ENCODE results near the gene SDHAF1. TPM values are rescaled to one million over a fixed set of nuclear protein-coding genes. Genes with fewer than 3 reads are reported as not detected.

The SDHAF1 gene
- polyA plus RNA-seq, 1 donor from 2014 or later, result 71.6 TPM

DNA sequence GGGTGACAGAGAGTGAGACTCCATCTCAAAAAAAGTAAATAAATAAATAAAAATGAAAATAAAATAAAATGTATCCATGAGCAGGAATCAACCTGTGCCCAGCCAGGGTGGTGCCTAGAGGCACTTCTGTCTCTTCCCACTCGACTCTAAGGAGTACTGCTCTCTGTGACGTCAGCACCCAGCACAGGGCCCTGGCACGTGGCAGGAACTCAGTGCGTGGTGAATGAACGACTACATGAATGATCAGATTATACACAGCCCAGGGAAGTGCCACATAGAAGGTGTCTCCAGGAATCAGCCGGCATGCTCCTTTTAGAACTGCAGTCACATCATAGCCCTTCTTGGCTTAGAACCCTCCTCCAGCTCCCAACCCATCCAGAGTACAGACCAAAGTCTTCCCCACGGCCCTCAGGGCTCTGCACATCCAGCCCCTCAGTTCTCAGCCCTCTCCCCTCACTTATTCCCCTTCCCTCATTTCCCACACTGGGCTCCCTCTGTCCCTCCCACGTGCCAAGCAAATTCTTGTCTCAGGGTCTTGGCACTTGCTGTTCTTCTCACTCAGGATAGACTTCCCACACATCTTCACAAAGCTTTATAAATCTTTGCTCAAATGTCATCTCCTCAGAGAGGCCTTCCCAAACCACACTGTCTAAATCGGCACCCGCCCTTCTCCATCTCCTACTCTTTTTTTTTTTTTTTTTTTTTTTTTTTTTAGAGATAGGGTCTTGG, 33.5 kb downstream of the SDHAF1 start:
- no peak overlapping the region for H3K4me3 ChIP-seq (ENCODE audit: low read length)
- no peaks in the 10 kb centered on the region for H3K36me3 ChIP-seq (ENCODE audit: insufficient read depth, low read length)
- no peak overlapping the region for H2AFZ ChIP-seq (ENCODE audit: low read depth, low read length)
- H3K9ac ChIP-seq (ENCODE audit: low read length), result no peak overlapping the region
- no peaks in the 10 kb centered on the region for H3K9me3 ChIP-seq (ENCODE audit: low read length)
- H3K9me2 ChIP-seq (ENCODE audit: insufficient read depth, low read length), result no peaks in the 10 kb centered on the region
- no peak overlapping the region for H3K27ac ChIP-seq (ENCODE audit: low read length)
- H4K20me1 ChIP-seq (ENCODE audit: insufficient read depth), result no peaks in the 10 kb centered on the region
- no peak overlapping the region for H3K4me2 ChIP-seq (ENCODE audit: low read length)
- no peak for TF ChIP-seq RAD21 (conservative IDR thresholded peaks at IDR 0.05)
- no peak for TF ChIP-seq MXI1 (conservative IDR thresholded peaks at IDR 0.05; ENCODE audit: poor library complexity, severe bottlenecking)
- no peak for TF ChIP-seq TAF1 (IDR thresholded peaks at IDR 0.05; ENCODE audit: low read depth)
- TF ChIP-seq EZH2 (IDR thresholded peaks at IDR 0.05; ENCODE audit: borderline replicate concordance, insufficient read depth, low read length, poor library complexity, severe bottlenecking), result no peak
- TF ChIP-seq CTCF (IDR thresholded peaks at IDR 0.05; ENCODE audit: poor library complexity, severe bottlenecking), result no peak
- TF ChIP-seq EP300 (conservative IDR thresholded peaks at IDR 0.05; ENCODE audit: poor library complexity, severe bottlenecking), result no peak
- TF ChIP-seq REST (IDR thresholded peaks at IDR 0.05; ENCODE audit: borderline replicate concordance), result no peak
- no peak for TF ChIP-seq SMC3 (conservative IDR thresholded peaks at IDR 0.05; ENCODE audit: poor library complexity)
- no peak for TF ChIP-seq POLR2AphosphoS5 (IDR thresholded peaks at IDR 0.05)
- no peaks in the 10 kb centered on the region for H3F3A ChIP-seq (ENCODE audit: insufficient read depth, low read length, poor library complexity, severe bottlenecking)
- H3K27me3 ChIP-seq (ENCODE audit: insufficient read depth, low read depth, low read length), result no peaks in the 10 kb centered on the region
- H3K79me2 ChIP-seq (replicated peaks; ENCODE audit: insufficient read depth, low read length), result peaks cover 25% of the 10 kb centered on the region

DNA sequence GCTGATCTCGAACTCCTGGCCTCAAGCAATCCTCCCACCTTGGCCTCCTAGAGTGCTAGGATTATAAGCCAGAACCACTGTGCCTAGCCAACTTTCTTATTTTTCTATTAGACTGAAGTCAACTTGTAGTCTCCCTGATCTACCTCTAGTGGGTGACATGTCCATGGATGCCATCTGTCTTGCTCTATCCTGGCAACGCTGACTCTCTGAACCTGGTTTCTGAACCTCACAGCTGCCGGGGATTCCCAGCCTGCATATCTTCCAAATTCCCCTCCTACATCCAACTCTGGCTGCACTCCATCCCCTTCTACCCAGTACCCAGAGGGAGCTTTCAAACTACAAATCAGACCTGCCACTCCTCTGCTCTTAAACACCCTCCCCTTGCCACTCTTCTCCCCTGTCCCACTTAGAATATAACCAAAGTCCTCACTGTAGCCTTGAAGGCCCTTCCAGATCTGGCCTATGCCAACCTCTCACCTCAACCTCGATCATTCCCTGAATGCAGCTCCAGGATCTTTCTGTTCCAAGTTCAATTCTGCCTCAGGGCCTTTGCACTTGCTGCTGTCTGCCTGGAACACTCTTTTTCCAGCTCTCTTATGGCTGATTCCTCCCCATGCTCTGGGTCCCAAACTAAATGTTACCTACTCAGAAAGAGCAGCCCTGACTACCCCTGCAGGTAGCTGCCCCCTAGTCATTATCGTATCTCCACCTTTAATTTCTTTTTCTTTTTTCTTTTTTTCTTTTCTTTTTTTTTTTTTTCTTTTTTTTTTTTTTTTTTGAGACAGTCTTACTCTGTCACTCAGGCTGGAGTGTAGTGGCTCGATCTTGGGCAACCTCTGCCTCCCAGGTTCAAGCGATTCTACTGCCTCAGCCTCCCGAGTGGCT, 35.5 kb downstream of the SDHAF1 start:
- H3K4me3 ChIP-seq (ENCODE audit: low read length), result no peak overlapping the region

More for the DNA sequence above, 35.5 kb downstream of the SDHAF1 start:
- TF ChIP-seq REST (IDR thresholded peaks at IDR 0.05; ENCODE audit: borderline replicate concordance) (no peak), SMC3 (conservative IDR thresholded peaks at IDR 0.05; ENCODE audit: poor library complexity) (no peak), TAF1 (IDR thresholded peaks at IDR 0.05; ENCODE audit: low read depth) (no peak), CTCF (IDR thresholded peaks at IDR 0.05; ENCODE audit: poor library complexity, severe bottlenecking) (no peak)
- Histone ChIP-seq H3F3A (ENCODE audit: insufficient read depth, low read length, poor library complexity, severe bottlenecking) (no peaks in the 10 kb centered on the region), H3K27ac (ENCODE audit: low read length) (no peak overlapping the region), H3K79me2 (replicated peaks; ENCODE audit: insufficient read depth, low read length) (peaks cover 25% of the 10 kb centered on the region), H3K27me3 (ENCODE audit: insufficient read depth, low read depth, low read length) (no peaks in the 10 kb centered on the region), H3K9me3 (ENCODE audit: low read length) (no peaks in the 10 kb centered on the region), H2AFZ (ENCODE audit: low read depth, low read length) (no peak overlapping the region), H3K4me2 (ENCODE audit: low read length) (no peak overlapping the region), H3K9ac (ENCODE audit: low read length) (no peak overlapping the region), H4K20me1 (ENCODE audit: insufficient read depth) (no peaks in the 10 kb centered on the region), H3K9me2 (ENCODE audit: insufficient read depth, low read length) (no peaks in the 10 kb centered on the region), H3K36me3 (ENCODE audit: insufficient read depth, low read length) (no peaks in the 10 kb centered on the region)
